Esophagus squamous epithelium (tissue), 4 donors: ENCODE measurements around the gene FHIT.

Experiments used
- CTCF ChIP-seq, 6 experiments: fragments of 450-650 bp in 4 of 6; fragments of 200-600 bp in 2 of 6; sonication (generic) in 2 of 6; IDR thresholded peaks; one replicate each; pipeline ENCODE4 v1.5.1; 2016 to 2019; ENCODE audit warnings: antibody characterized with exemption in 6 of 6, mild to moderate bottlenecking in 4 of 6, moderate library complexity in 4 of 6
- POLR2A ChIP-seq, 4 donors: fragments of 450-650 bp; IDR thresholded peaks; one replicate each; pipeline ENCODE4 v1.6.1; 2017; ENCODE audit warnings: antibody characterized with exemption in 4 of 4, mild to moderate bottlenecking in 4 of 4, moderate library complexity in 3 of 4

GRCh38 chr3:59979542-59979941 lies 1271.7 kb downstream of the FHIT start:
- TF ChIP-seq CTCF (IDR thresholded peaks at IDR 0.05) (no peak), POLR2A (IDR thresholded peaks at IDR 0.05) (no peak)
